GM19023 (cell line): ENCODE results near the gene PSAP.
A peak's percentile ranks its signal among the peaks of the same experiment; 100 is the strongest.
"Not testable (repeated sequence)": the region's sequence is repeated elsewhere in the genome, so short reads cannot be mapped to it uniquely, and the experiment has no call there.

Experiments
- ATAC-seq: cut with Tn5 transposase; IDR thresholded peaks from one replicate; pipeline ENCODE4 v1.9.1; 2021; ENCODE audit warnings: mild to moderate bottlenecking, moderate library complexity; ENCODE audit not compliant: unreplicated experiment

Gene PSAP

DNA sequence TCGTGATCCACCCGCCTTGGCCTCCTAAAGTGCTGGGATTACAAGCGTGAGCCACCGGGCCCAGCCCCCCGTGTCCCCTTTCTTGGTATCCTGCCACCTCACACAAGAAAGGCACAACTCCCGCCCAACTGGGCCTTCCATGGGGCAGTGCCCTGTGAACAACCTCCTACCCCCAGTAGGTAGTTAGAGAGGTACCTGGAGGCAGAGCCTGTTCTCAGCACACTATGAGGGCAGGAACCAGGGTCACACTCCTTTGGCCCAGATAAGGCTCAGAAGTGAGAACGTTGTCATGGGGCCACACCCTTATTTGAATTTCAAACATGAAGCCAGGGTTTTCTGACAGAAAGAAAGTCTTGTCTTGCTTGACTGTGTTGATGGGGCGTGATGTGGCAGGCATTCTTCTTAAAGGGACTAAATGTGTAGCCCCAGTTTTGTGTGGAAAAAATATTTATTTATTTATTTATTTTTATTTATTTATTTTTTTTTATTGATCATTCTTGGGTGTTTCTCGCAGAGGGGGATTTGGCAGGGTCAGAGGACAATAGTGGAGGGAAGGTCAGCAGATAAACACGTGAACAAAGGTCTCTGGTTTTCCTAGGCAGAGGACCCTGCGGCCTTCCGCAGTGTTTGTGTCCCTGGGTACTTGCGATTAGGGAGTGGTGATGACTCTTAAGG lies 23.8 kb upstream of the PSAP start:
- not testable (repeated sequence) for ATAC-seq

GRCh38 chr10:71873582-71874211 lies 22.6 kb upstream of the PSAP start:
- peak; percentile 98 for ATAC-seq

GRCh38 chr10:71869601-71870000 lies 18.6 kb upstream of the PSAP start:
- not testable (repeated sequence) for ATAC-seq

DNA sequence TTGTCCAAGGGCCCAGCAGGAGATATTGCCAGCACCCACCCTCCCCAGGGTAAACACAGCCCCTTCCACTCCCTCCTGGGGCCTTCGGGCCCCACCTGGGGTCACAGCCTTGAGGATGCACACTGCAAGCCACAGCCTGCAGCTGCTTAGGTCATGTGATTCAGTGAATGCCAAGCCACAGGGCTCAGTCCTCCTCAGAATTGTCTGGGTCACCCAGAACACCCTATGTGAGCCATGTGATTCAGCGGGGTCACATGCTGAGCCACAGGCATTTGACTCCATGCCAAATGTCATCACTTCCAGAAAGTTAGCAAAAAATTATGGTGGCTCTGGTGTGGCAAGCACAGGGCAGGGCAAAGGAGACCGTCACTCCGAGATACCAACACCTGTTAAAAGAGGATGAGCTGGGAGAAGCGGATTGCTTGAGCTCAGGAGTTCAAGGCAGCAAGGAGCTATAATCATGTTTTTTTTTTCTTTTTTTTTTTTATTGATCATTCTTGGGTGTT lies 17.2 kb upstream of the PSAP start:
- ATAC-seq = no peak

DNA sequence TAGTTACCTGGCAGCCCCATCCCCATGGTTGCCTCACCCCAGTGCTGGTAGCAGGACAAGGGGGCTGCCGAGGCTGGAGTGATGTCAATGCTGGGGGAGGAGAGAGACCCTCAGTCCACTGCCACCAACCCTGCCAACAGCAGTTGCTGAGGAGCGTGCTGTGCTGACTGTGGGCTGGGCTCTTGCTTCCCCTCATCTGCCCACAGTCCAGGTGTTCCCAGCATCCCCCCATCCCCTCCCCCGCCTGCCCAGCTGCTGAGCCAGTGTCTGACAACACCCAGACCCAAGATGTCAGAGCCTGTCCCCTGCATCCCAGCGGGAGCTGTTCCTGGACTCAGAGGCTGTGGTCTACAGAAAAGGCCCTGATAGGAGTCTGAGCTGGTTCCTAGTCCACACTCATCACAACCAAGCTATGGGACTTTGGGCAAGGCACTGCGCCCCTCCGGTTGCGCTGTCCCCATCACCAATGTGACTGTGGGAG lies 14.6 kb upstream of the PSAP start:
- ATAC-seq = no peak

DNA sequence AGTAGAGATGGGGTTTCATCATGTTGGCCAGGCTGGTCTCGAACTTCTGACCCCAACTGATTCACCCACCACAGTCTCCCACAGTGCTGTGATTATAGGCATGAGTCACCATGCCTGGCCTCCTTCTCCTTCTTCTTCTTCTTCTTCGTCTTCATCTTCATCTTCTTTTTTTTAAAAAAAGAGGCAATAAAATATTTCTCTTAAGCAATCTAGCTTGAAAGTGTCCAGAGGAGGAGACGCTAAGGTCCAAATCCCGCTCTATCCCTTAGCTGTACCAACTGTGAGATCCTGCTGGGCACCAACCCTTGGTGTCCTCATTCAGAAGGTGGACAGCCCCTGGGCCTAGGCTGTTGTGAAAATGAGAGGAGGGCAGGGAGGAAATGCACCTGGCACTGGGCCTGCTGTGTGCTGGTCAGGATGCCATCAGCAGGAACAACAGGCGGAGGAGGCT lies 13.9 kb upstream of the PSAP start:
- no peak for ATAC-seq

- no peak for ATAC-seq
Observed at GRCh38 chr10:71863203-71863602, 12.2 kb upstream of the PSAP start.

DNA sequence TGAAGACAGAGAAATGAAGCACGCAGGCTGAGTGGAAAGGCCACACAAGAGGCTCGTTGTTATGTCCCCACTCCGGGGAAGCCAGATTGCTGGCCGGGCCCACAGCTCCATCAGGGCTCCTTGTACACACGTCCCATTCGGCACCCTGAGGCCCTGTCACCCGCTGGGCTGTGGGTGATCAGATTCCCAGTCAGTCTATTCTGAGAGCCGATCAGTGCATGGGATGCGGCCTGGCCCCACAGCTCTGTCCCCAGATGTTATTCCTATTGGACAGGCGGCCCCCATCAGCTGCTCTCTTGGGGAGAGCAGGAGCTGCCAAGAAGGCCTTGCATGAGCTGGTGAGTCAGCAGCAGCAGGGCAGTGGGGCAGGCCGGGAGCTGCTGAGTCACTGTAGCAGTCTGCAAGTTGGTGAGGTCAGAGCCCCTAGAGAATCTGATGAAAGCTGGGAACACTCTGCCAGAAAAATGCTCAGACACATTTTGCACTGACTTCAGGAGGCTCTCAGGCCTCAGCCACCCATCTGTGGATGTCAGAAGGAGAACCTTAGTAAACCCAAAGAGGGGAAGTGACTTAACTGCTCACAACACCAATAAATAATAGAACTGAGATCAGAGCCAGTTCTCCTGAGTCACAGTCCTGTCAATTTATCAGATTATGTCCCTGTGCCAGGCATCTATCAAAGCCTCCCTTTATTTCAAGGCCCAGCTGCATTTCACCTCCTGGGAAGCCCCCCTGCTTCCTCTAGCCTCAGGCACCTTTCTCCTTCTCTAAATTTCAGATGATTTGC lies 9.4 kb upstream of the PSAP start:
- ATAC-seq = peak; percentile 57

GRCh38 chr10:71857934-71858890 lies 7.2 kb upstream of the PSAP start:
- no peak for ATAC-seq

- ATAC-seq = no peak
Observed at GRCh38 chr10:71856619-71857018, 5.6 kb upstream of the PSAP start.

- ATAC-seq = no peak
Observed at GRCh38 chr10:71854031-71854430, 3.0 kb upstream of the PSAP start.

- ATAC-seq = no peak
Observed at GRCh38 chr10:71852355-71852937, 1.4 kb upstream of the PSAP start.

DNA sequence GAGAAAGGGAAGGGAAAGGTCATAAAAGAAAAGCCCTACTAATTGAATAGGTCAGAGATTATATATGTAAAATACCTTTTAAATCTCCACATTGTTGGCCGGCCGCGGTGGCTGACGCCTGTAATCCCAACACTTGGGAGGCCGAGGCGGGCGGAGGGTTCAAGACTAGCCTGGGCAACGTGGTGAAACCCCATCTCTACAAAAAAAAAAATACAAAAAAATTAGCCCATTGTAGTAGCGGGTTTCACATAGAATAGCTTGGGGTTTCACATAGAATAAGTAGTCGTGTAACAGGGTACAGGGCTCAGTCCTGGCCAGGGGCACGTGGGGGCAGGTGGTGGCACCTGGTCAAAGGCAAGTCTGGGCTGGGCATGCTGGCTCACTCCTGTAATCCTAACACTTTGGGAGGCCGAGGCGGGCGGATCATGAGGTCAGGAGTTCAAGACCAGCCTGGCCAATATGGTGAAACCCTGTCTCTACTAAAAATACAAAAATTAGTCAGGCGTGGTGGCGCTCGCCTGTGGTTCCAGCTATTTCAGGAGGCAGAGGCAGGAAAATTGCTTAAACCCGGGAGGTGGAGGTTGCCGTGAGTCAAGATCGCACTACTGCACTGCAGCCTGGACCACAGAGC lies 529 bp upstream of the PSAP start:
- peak; percentile 7 for ATAC-seq

GRCh38 chr10:71850021-71850742 lies 869 bp downstream of the PSAP start:
- no peak for ATAC-seq

DNA sequence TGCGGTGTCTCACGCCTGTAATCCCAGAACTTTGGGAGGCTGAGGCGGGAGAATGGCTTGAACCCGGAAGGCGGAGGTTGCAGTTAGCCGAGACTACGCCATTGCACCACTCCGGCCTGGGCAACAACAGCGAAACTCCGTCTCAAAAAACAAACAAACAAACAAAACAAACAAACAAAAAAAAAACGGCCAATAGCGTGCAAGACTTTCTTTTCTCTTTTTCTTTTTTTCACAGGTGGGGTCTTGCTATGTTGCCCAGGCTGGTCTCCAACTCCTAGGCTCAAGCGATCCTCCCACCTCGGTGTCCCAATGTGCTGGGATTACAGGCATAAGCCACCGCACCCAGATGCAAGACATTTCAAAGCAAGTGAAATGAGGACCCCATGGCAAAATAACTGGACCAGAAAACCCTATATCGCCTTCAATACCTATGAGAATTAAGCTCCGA lies 1.6 kb downstream of the PSAP start:
- no peak for ATAC-seq

DNA sequence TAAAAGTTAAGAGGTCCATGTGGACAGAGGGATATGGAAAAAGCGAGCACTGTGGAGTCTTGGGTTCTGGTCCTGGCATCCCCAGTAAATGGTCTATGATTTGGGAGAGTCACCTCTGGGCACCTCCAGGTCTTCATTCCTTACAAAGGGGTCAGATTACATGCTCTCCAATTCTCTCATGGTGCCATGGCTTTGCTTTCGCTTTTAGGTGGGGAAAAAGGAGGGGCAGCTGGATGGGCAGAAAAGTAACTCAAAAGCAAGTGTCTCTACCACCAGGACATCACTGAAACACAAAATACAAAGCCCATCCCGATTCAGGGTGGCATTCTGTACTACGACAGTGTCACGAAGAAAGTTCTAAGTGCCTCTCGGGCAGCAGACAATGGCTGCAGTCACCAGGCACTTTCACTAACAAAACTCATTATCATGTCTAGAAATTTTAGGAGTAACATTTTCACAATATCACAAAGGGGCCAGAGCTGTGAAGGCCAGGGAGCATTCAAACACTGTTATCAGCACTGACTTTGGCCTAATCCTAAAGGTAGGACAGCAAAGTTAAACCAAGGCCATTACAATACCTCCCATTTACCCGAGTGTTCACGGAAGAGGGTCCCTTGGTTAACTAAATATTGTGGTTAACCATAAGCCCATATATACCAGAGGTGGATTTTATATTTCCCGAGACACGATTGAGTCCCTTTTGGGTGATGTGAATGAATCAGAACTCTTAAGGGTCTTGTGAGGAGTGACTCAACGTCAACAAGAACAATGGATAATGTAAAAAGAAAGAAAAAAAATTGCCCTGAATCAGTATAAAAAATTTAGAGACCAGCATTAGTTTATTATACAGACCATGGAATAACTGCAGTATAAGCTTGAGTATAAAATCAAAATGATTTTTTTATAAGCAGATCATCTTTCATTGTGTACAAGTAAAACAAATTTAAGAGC lies 2.5 kb downstream of the PSAP start:
- no peak for ATAC-seq

GRCh38 chr10:71847418-71847817 lies 3.6 kb downstream of the PSAP start:
- ATAC-seq = no peak

GRCh38 chr10:71846816-71847215 lies 4.2 kb downstream of the PSAP start:
- ATAC-seq = no peak
